Aorta (tissue), 5 donors: ENCODE results near the gene FILIP1. TPM values are rescaled to one million over a fixed set of nuclear protein-coding genes. Genes with fewer than 3 reads are reported as not detected.
A peak's percentile ranks its signal among the peaks of the same experiment; 100 is the strongest.

Source experiments
- ATAC-seq: fragments of 200-7000 bp; cut with Tn5 transposase; one replicate; pipeline ENCODE4 v1.9.1; 2022; ENCODE audit warnings: moderate library complexity; ENCODE audit not compliant: low FRiP score
- DNase-seq, 2 donors: peaks; one replicate each; pipeline ENCODE4 v3.0.0-alpha.2; 2020
- H3K27ac ChIP-seq, 2 donors: one replicate each; pipeline ENCODE4 v1.5.1; 2013; ENCODE audit warnings: low read length in 2 of 2, mild to moderate bottlenecking in 2 of 2, moderate library complexity in 2 of 2, control low read depth in 1 of 2, inconsistent platforms in 1 of 2, low read depth in 1 of 2
- H3K27me3 ChIP-seq, 2 donors: one replicate each; pipeline ENCODE4 v1.6.1; 2013; ENCODE audit warnings: control low read depth in 1 of 2, low read length in 1 of 2, mild to moderate bottlenecking in 1 of 2, moderate library complexity in 1 of 2; ENCODE audit not compliant: insufficient read depth in 2 of 2, control insufficient read depth in 1 of 2
- H3K36me3 ChIP-seq, 2 donors: one replicate each; pipeline ENCODE4 v1.6.1; 2013; ENCODE audit warnings: control low read depth in 1 of 2, low read length in 1 of 2, mild to moderate bottlenecking in 1 of 2; ENCODE audit not compliant: insufficient read depth in 2 of 2, control insufficient read depth in 1 of 2
- H3K4me1 ChIP-seq, 2 donors: one replicate each; pipeline ENCODE4 v1.6.1; 2013; ENCODE audit warnings: low read length in 2 of 2, control low read depth in 1 of 2, mild to moderate bottlenecking in 1 of 2, moderate library complexity in 1 of 2; ENCODE audit not compliant: insufficient read depth in 2 of 2, control insufficient read depth in 1 of 2
- H3K4me3 ChIP-seq, 2 donors: one replicate each; pipeline ENCODE4 v1.5.1; 2013; ENCODE audit warnings: low read length in 2 of 2, control low read depth in 1 of 2, mild to moderate bottlenecking in 1 of 2
- H3K9me3 ChIP-seq: one replicate; pipeline ENCODE4 v1.6.1; 2013; ENCODE audit warnings: mild to moderate bottlenecking, low read length; ENCODE audit not compliant: control insufficient read depth
- WGBS, 2 donors: extraction: QIAGEN DNeasy Blood & Tissue Kit; methylation state at CpG; one replicate each; pipeline ENCODE4 v1.1.7; 2013; 5-methylcytosine and 5-hydroxymethylcytosine counted together
- intact Hi-C, 2 donors: fragments of 100-400 bp; cut with DNase I; formaldehyde crosslinking; loops; one replicate each; pipeline versions ENCODE4 v1.14.2 to v1.15.0; 2022
- polyA plus RNA-seq, 2 donors: library from polyadenylated mRNA; stranded (reverse); fragments of 200-250 nt; gene quantifications; one replicate each; pipeline ENCODE4 v1.2.3, GENCODE V29; 2013
- total RNA-seq, 2 donors: library from RNA; stranded (reverse); fragmentation: NEBNext Ultra II Directional; extraction: Animal tissue kit (Norgen Biotek cat#: 25700); gene quantifications; one replicate each; pipeline ENCODE4 v1.2.1, GENCODE V29; 2021
- donor health status: healthy with polysubstance abuse.
- donor health status: Bipolar disorder and iron deficiency.
- donor health status: DM: no; HTN: no; CAD: no.
- donor health status: DM: no; HTN: no; CAD: no.
- donor health status: DM: yes; HTN: yes; CAD: no.

FILIP1 gene
- total and polyA plus RNA-seq, 4 donors: 6.9 to 53.3 (median 21.3) TPM

DNA sequence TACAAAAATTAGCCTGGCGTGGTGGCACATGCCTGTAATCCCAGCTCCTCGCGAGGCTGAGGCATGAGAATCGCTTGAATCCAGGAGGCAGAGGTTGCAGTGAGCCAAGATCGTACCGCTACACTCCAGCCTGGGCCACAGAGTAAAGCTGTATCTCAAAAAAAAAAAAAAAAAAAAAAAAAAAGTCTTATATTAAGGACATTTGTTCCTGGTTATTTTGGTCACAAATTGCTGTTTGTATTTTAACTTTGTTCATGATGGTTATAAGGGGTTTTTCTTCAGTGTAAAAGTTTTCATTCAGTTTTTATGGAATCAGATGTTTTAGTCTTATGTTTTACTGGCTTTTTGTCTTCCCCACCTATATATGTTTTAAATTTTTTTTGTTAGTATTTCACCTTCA lies 13.9 kb downstream of the FILIP1 start:
- intact Hi-C loops: loop anchor here in 1 of 2 donors (10.0 kb wide), 1 partner anchor 105 kb away; no protein-coding TSS in a partner anchor
- Histone ChIP-seq H3K9me3 (no peaks in the 10 kb centered on the region), H3K27ac (no peak overlapping the region)

GRCh38 chr6:75478929-75479328 lies 14.7 kb downstream of the FILIP1 start:
- no peak overlapping the region for H3K27ac ChIP-seq
- DNase-seq (no peak), ATAC-seq (no peak)
- intact Hi-C loops: no loop called here
- H3K36me3 ChIP-seq: no peaks in the 10 kb centered on the region
- H3K27me3 ChIP-seq: no peaks in the 10 kb centered on the region
- peaks cover 2 to 7% of the 10 kb centered on the region in 2 donors for H3K4me1 ChIP-seq
- H3K9me3 ChIP-seq: no peaks in the 10 kb centered on the region
- H3K4me3 ChIP-seq: no peak overlapping the region

More for the DNA sequence above, 13.9 kb downstream of the FILIP1 start:
- ATAC-seq (no peak), DNase-seq (no peak)
- Histone ChIP-seq H3K4me3 (no peak overlapping the region), H3K36me3 (no peaks in the 10 kb centered on the region), H3K27me3 (no peaks in the 10 kb centered on the region), H3K4me1 (peaks cover 5 to 9% of the 10 kb centered on the region in 2 donors)
- WGBS, 2 donors: 93 to 96% methylated on average over 6 of the region's 6 CpGs

DNA sequence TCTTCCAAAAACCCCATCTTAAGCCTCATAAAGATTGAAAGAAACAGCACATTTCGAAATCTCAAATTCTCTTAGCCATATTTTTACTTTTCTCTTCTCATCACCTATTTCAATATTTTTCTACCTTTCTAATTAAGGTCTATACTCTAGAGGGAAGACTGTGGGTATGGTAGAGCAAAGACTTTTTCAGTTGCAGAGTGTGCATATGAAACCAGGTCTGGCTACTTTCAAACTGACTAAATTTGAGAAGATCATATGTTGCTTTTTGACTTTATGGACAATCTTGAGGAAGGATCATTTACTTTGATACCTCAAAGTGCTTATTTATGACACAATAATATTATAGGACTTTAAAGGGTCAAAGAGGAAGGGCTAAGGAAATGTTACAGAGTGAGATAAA lies 20.7 kb downstream of the FILIP1 start:
- WGBS, 2 donors: 94 to 98% methylated on average over 1 of the region's 1 CpG
- ATAC-seq (no peak), DNase-seq (no peak)
- H3K27me3 ChIP-seq: no peaks in the 10 kb centered on the region
- peaks cover 1 to 4% of the 10 kb centered on the region in 2 donors for H3K4me1 ChIP-seq
- H3K4me3 ChIP-seq: no peak overlapping the region
- intact Hi-C loops: no loop called here
- H3K36me3 ChIP-seq: no peaks in the 10 kb centered on the region
- no peak overlapping the region for H3K27ac ChIP-seq
- H3K9me3 ChIP-seq: no peaks in the 10 kb centered on the region

GRCh38 chr6:75467966-75468365 lies 25.6 kb downstream of the FILIP1 start:
- Histone ChIP-seq H3K4me3 (no peak overlapping the region), H3K27me3 (no peaks in the 10 kb centered on the region), H3K36me3 (no peaks in the 10 kb centered on the region), H3K9me3 (no peaks in the 10 kb centered on the region), H3K27ac (peak overlapping the region in 1 of 2 donors; percentile 43), H3K4me1 (peaks cover under 1 to 17% of the 10 kb centered on the region in 2 donors)
- DNase-seq (no peak), ATAC-seq (no peak)
- WGBS, 2 donors: 77 to 80% methylated on average over 3 of the region's 3 CpGs
- intact Hi-C loops: no loop called here

- Histone ChIP-seq H3K4me1 (peaks cover 2 to 17% of the 10 kb centered on the region in 2 donors), H3K4me3 (no peak overlapping the region), H3K27ac (peak overlapping the region in 1 of 2 donors; percentile 6), H3K9me3 (no peaks in the 10 kb centered on the region), H3K27me3 (no peaks in the 10 kb centered on the region), H3K36me3 (no peaks in the 10 kb centered on the region)
- no peak for DNase-seq
- no peak for ATAC-seq
- 49 to 52% methylated on average over 4 of the region's 4 CpGs for WGBS, 2 donors
- intact Hi-C loops: no loop called here
Observed at GRCh38 chr6:75467284-75467683, 26.3 kb downstream of the FILIP1 start.

DNA sequence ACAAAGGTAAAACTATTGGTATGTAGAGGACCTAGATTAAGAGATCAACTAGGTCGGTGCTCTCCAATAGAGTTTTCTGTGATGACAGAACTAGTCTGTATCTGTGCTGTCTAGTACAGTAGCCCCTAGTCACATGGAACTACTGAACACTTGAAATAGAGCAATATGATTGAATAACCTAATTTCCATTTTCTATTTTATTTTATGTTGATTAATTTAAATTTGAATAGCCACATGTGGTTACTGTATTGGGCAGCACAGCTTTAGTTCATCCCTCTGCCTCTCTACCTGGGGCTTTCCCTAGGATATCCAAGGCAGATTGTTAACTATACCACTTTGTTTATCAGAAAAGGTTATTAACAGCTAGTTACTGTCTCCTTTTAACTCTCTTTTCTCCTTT lies 27.0 kb downstream of the FILIP1 start:
- no peak for DNase-seq
- no peak overlapping the region for H3K27ac ChIP-seq
- no peaks in the 10 kb centered on the region for H3K36me3 ChIP-seq
- no peak for ATAC-seq
- no peak overlapping the region for H3K4me3 ChIP-seq
- 94 to 98% methylated on average over 1 of the region's 1 CpG for WGBS, 2 donors
- H3K27me3 ChIP-seq: no peaks in the 10 kb centered on the region
- no peaks in the 10 kb centered on the region for H3K9me3 ChIP-seq
- intact Hi-C loops: no loop called here
- H3K4me1 ChIP-seq: peaks cover 2 to 19% of the 10 kb centered on the region in 2 donors

DNA sequence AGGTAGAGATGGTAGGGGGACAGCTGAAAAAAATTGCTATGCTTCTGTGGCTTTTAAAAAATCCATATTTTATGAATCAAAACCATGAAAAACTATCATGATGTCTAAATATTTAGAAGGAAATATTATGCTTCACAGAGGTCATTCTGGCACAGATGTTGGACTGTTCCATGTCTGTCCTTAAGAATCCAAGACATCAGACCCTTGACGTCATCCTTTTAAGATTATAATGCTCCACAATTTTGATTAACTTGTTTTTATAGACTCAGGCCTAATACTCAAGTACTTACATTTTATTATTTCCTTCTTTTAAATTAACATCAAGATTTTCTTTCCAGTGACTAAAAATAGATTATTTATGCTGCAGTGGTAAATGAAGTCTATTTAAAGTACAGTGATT lies 29.7 kb downstream of the FILIP1 start:
- no peak for ATAC-seq
- intact Hi-C loops: no loop called here
- no peak overlapping the region for H3K4me3 ChIP-seq
- no peaks in the 10 kb centered on the region for H3K36me3 ChIP-seq
- no peaks in the 10 kb centered on the region for H3K27me3 ChIP-seq
- H3K9me3 ChIP-seq: no peaks in the 10 kb centered on the region
- DNase-seq: no peak
- WGBS, 2 donors: 2 to 6% methylated on average over 1 of the region's 1 CpG
- peak overlapping the region in 1 of 2 donors; percentile 57 for H3K27ac ChIP-seq
- H3K4me1 ChIP-seq: peaks cover 2 to 17% of the 10 kb centered on the region in 2 donors

- Histone ChIP-seq H3K4me1 (peaks cover 2 to 17% of the 10 kb centered on the region in 2 donors), H3K36me3 (no peaks in the 10 kb centered on the region), H3K9me3 (no peaks in the 10 kb centered on the region), H3K27ac (no peak overlapping the region), H3K27me3 (no peaks in the 10 kb centered on the region), H3K4me3 (no peak overlapping the region)
- WGBS, 2 donors: 93% methylated on average over 5 of the region's 5 CpGs
- intact Hi-C loops: no loop called here
- ATAC-seq (no peak), DNase-seq (no peak)
Observed at GRCh38 chr6:75463061-75463460, 30.5 kb downstream of the FILIP1 start.

GRCh38 chr6:75460681-75461080 lies 32.9 kb downstream of the FILIP1 start:
- Histone ChIP-seq H3K36me3 (no peaks in the 10 kb centered on the region), H3K4me3 (no peak overlapping the region), H3K9me3 (no peaks in the 10 kb centered on the region), H3K4me1 (peaks cover 2 to 14% of the 10 kb centered on the region in 2 donors), H3K27ac (peak overlapping the region in 1 of 2 donors; percentile 43), H3K27me3 (no peaks in the 10 kb centered on the region)
- intact Hi-C loops: no loop called here
- 1 to 3% methylated on average over 2 of the region's 2 CpGs for WGBS, 2 donors
- ATAC-seq: no peak
- DNase-seq: no peak
